ENCODE data around the gene MYRIP.

MYRIP gene

GRCh38 chr3:40042752-40043443 is 233.5 kb downstream of the MYRIP start:
- no peak overlapping the region for H3K4me2 ChIP-seq
- no peak for TF ChIP-seq Cebpa-rat (IDR thresholded peaks at IDR 0.05)
- no peaks in the 10 kb centered on the region for H4K20me1 ChIP-seq
- H3K27me3 ChIP-seq, result no peaks in the 10 kb centered on the region
- H3K27ac ChIP-seq, result no peak overlapping the region
- no peak overlapping the region for H3K9ac ChIP-seq
- H3K9me3 ChIP-seq, result no peaks in the 10 kb centered on the region
- H3K36me3 ChIP-seq, result no peaks in the 10 kb centered on the region
- no peaks in the 10 kb centered on the region for H3K4me1 ChIP-seq
- H3K4me3 ChIP-seq, result no peak overlapping the region

GRCh38 chr3:40043444-40043755 is 234.0 kb downstream of the MYRIP start:
- Histone ChIP-seq H4K20me1 (no peaks in the 10 kb centered on the region), H3K4me3 (no peak overlapping the region), H3K27ac (no peak overlapping the region), H3K4me1 (no peaks in the 10 kb centered on the region), H3K36me3 (no peaks in the 10 kb centered on the region), H3K9ac (no peak overlapping the region), H3K27me3 (no peaks in the 10 kb centered on the region), H3K4me2 (no peak overlapping the region), H3K9me3 (no peaks in the 10 kb centered on the region)
- TF ChIP-seq Cebpa-rat (IDR thresholded peaks at IDR 0.05), result no peak

GRCh38 chr3:40044487-40044886 is 235.1 kb downstream of the MYRIP start:
- TF ChIP-seq Cebpa-rat (IDR thresholded peaks at IDR 0.05), result no peak
- no peaks in the 10 kb centered on the region for H3K4me1 ChIP-seq

GRCh38 chr3:40045051-40045450 is 235.6 kb downstream of the MYRIP start:
- Histone ChIP-seq H3K27ac (no peak overlapping the region), H3K4me1 (no peaks in the 10 kb centered on the region), H3K36me3 (no peaks in the 10 kb centered on the region), H3K27me3 (no peaks in the 10 kb centered on the region), H3K4me2 (no peak overlapping the region), H3K9ac (no peak overlapping the region), H3K4me3 (no peak overlapping the region), H3K9me3 (peaks cover 9% of the 10 kb centered on the region), H4K20me1 (no peaks in the 10 kb centered on the region)
- TF ChIP-seq Cebpa-rat (IDR thresholded peaks at IDR 0.05), result no peak

More at GRCh38 chr3:40044487-40044886, 235.1 kb downstream of the MYRIP start:
- Histone ChIP-seq H3K9ac (no peak overlapping the region), H4K20me1 (no peaks in the 10 kb centered on the region), H3K27me3 (no peaks in the 10 kb centered on the region), H3K4me3 (no peak overlapping the region), H3K27ac (no peak overlapping the region), H3K4me2 (no peak overlapping the region), H3K36me3 (no peaks in the 10 kb centered on the region), H3K9me3 (peaks cover 3% of the 10 kb centered on the region; the same call in 1 of the 2 replicates)

GRCh38 chr3:40046149-40046548 is 236.7 kb downstream of the MYRIP start:
- no peaks in the 10 kb centered on the region for H4K20me1 ChIP-seq
- H3K4me1 ChIP-seq, result no peaks in the 10 kb centered on the region
- H3K9ac ChIP-seq, result no peak overlapping the region
- H3K4me2 ChIP-seq, result no peak overlapping the region
- peaks cover 20% of the 10 kb centered on the region for H3K9me3 ChIP-seq
- no peak for TF ChIP-seq Cebpa-rat (IDR thresholded peaks at IDR 0.05)
- no peak overlapping the region for H3K4me3 ChIP-seq
- no peak overlapping the region for H3K27ac ChIP-seq
- H3K27me3 ChIP-seq, result no peaks in the 10 kb centered on the region
- H3K36me3 ChIP-seq, result no peaks in the 10 kb centered on the region

- Histone ChIP-seq H4K20me1 (no peaks in the 10 kb centered on the region), H3K4me2 (no peak overlapping the region), H3K27ac (no peak overlapping the region), H3K9ac (no peak overlapping the region), H3K4me3 (no peak overlapping the region), H3K9me3 (peaks cover 24% of the 10 kb centered on the region), H3K36me3 (no peaks in the 10 kb centered on the region), H3K27me3 (no peaks in the 10 kb centered on the region), H3K4me1 (no peaks in the 10 kb centered on the region)
- no peak for TF ChIP-seq Cebpa-rat (IDR thresholded peaks at IDR 0.05)
These were observed 238.0 kb downstream of the MYRIP start for GRCh38 chr3:40047406-40047805.

GRCh38 chr3:40053663-40054062 is 244.3 kb downstream of the MYRIP start:
- Histone ChIP-seq H4K20me1 (no peaks in the 10 kb centered on the region), H3K4me1 (no peaks in the 10 kb centered on the region), H3K36me3 (no peaks in the 10 kb centered on the region), H3K27ac (no peak overlapping the region), H3K4me2 (no peak overlapping the region), H3K9ac (no peak overlapping the region), H3K27me3 (no peaks in the 10 kb centered on the region), H3K4me3 (no peak overlapping the region), H3K9me3 (peaks cover 24% of the 10 kb centered on the region)
- TF ChIP-seq Cebpa-rat (IDR thresholded peaks at IDR 0.05), result no peak

GRCh38 chr3:40054568-40055222 is 245.3 kb downstream of the MYRIP start:
- Histone ChIP-seq H3K4me1 (no peaks in the 10 kb centered on the region), H3K9ac (no peak overlapping the region), H3K4me3 (no peak overlapping the region), H3K36me3 (no peaks in the 10 kb centered on the region), H3K9me3 (peaks cover 19% of the 10 kb centered on the region), H3K27me3 (no peaks in the 10 kb centered on the region), H4K20me1 (no peaks in the 10 kb centered on the region), H3K4me2 (no peak overlapping the region), H3K27ac (no peak overlapping the region)
- no peak for TF ChIP-seq Cebpa-rat (IDR thresholded peaks at IDR 0.05)

- no peak for TF ChIP-seq Cebpa-rat (IDR thresholded peaks at IDR 0.05)
- Histone ChIP-seq H3K4me3 (no peak overlapping the region), H3K36me3 (no peaks in the 10 kb centered on the region), H3K9me3 (peaks cover 12% of the 10 kb centered on the region), H3K27ac (no peak overlapping the region), H3K9ac (no peak overlapping the region), H3K4me2 (no peak overlapping the region), H3K27me3 (no peaks in the 10 kb centered on the region), H4K20me1 (no peaks in the 10 kb centered on the region), H3K4me1 (no peaks in the 10 kb centered on the region)
These were observed 246.0 kb downstream of the MYRIP start for GRCh38 chr3:40055361-40055760.

GRCh38 chr3:40055956-40056355 is 246.5 kb downstream of the MYRIP start:
- Histone ChIP-seq H3K4me1 (no peaks in the 10 kb centered on the region), H4K20me1 (no peaks in the 10 kb centered on the region), H3K4me2 (no peak overlapping the region), H3K9ac (no peak overlapping the region), H3K27me3 (no peaks in the 10 kb centered on the region), H3K9me3 (peaks cover 6% of the 10 kb centered on the region), H3K27ac (no peak overlapping the region), H3K4me3 (no peak overlapping the region), H3K36me3 (no peaks in the 10 kb centered on the region)
- no peak for TF ChIP-seq Cebpa-rat (IDR thresholded peaks at IDR 0.05)
